HG03045 (cell line): ENCODE results near the gene ZBTB12.
"Not testable (repeated sequence)": the region's sequence is repeated elsewhere in the genome, so short reads cannot be mapped to it uniquely, and the experiment has no call there.

Source experiments
- ATAC-seq: cut with Tn5 transposase; IDR thresholded peaks from one replicate; pipeline ENCODE4 v1.9.1; 2021; ENCODE audit warnings: mild to moderate bottlenecking, moderate library complexity; ENCODE audit not compliant: unreplicated experiment

Gene ZBTB12

GRCh38 chr6:31851980-31852718 lies 49.7 kb downstream of the ZBTB12 start:
- ATAC-seq: not testable (repeated sequence)

- ATAC-seq: no peak
These were observed 50.4 kb downstream of the ZBTB12 start for GRCh38 chr6:31851485-31851832.

- no peak for ATAC-seq
These were observed 51.0 kb downstream of the ZBTB12 start for GRCh38 chr6:31850765-31851484.
